Inflammatory macrophage (primary cell): Measurements from ENCODE around the gene FBLN2.
"Not testable (repeated sequence)": the region's sequence is repeated elsewhere in the genome, so short reads cannot be mapped to it uniquely, and the experiment has no call there.

Experiments used
- DNase-seq, 2 donors: peaks; one replicate each; pipeline ENCODE4 v3.0.0-alpha.2; 2020 to 2022
- total RNA-seq, 18 experiments: gene quantifications; one replicate each; lab custom pipeline; 2026; ENCODE audit warnings: mixed read lengths in 6 of 18, inconsistent platforms in 2 of 18; lab: John Stamatoyannopoulos, UW

Gene FBLN2
- 0 to 0.57 (median 0.07) reads per million in 18 experiments for total RNA-seq

GRCh38 chr3:13548696-13549622 is at the start of gene FBLN2:
Gene FBLN2, plus strand, starts transcription at chr3:13549125. Its CDS starts 21,231 bp downstream, at chr3:13570356.
- no peak for DNase-seq

DNA sequence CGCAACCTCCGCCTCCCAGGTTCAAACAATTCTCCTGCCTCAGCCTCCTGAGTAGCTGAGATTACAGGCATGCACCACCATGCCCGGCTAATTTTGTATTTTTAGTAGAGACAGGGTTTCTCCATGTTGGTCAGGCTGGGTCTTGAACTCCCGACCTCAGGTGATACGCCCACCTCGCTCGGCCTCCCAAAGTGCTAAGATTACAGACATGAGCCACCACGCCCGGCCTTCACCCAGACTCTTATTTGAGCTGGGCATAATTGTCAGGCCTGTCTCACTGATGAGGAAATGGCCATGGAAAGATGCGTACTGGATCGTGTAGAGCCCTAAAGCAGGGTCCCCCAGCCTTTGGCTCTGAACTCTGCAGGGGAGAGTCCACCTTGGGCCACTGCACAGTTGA is 49.7 kb upstream of the FBLN2 start:
- DNase-seq, result not testable (repeated sequence)

GRCh38 chr3:13500133-13500885 is 48.6 kb upstream of the FBLN2 start:
- DNase-seq, result no peak

GRCh38 chr3:13501056-13501455 is 47.9 kb upstream of the FBLN2 start:
- no peak for DNase-seq

- no peak for DNase-seq
These were observed 47.4 kb upstream of the FBLN2 start for GRCh38 chr3:13501521-13501920.

GRCh38 chr3:13501958-13502790 is 46.8 kb upstream of the FBLN2 start:
- no peak for DNase-seq

GRCh38 chr3:13502791-13503060 is 46.2 kb upstream of the FBLN2 start:
- no peak for DNase-seq

- DNase-seq, result no peak
These were observed 44.6 kb upstream of the FBLN2 start for GRCh38 chr3:13504161-13504831.

DNA sequence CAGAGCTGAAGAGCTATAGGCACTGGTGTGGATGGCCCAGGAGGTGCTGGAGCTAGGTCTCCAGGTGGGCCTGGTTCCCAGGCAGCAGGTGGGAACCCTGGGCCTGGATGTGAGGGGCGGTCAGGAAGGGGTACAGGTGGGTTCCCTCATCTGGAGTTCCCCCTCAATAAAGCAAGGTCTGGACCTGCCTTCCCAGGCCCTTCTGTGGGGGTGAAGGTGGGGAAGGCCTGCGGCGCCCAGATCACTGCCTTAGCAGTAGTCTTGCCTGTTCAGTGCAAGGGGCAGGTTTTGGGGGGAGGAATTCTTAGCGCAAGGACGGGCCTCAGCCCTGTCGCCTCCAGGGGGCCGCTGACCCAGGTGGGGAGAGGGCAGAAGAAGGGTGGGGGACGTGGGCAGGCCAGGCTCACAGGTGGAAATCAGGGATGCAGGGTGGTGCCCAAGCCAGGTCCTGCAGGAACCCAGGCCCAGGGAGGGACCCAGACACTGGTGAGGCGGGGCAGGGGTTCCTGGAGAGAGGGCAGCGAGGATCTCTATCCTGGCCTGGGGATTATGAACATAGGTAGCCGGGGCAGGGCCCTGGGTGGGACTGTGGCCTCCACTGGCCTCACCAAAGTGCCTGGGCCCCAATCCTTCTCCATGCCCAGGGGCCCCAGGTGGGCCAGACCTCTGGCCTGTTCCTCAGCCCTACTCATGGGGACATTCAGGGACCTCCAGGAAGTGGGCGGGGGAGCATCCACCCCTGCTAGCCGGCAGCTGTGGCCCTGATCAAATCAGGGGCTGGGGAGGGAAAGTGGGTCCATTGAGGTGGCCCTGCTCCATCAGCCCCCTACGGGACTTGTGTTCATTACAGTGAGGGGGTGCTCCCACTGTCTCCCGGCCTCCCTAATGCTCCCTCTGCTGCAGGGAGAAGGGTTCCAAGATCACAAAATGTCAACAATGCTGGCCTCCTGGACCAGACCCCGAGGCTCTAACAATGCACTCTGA is 43.5 kb upstream of the FBLN2 start:
- DNase-seq, result no peak

GRCh38 chr3:13506239-13506638 is 42.7 kb upstream of the FBLN2 start:
- no peak for DNase-seq

DNA sequence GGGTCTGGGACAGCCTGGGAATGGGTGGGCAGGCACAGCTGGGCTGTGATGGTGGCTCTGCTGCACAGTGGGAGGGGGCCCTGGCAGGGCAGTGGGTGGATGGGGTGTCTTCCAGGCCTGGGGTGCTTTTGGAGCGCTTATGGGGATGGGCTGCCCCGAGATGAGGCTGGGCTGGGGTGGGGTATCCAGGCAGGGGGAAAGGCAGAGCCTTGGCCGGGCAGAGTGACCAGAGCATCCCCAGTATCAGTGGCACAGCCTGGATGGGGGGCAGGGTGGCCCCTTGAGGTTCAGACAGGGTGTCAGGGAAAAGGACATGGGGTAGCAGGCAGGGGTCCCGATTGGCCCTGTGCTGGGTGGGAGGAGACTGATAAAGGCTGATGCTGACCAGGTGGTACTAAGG is 42.2 kb upstream of the FBLN2 start:
- DNase-seq, result no peak

DNA sequence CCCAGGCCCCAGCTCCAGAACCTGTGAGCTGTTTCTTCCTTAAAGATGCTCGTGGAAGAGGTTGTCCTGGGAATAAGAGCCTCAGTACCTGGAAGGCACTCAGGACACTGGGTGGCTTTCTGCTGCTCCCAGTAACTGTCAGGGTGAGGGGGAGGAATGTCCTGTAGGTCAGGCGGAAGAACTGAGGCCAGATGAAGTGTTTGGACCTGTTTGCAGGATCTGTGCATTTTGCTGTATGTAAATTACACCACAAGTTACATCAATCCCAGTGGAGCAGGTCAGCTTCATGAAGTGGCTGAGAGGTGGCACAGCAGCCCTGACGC is 41.7 kb upstream of the FBLN2 start:
- no peak for DNase-seq

- DNase-seq, result no peak
These were observed 41.2 kb upstream of the FBLN2 start for GRCh38 chr3:13507570-13508339.

DNA sequence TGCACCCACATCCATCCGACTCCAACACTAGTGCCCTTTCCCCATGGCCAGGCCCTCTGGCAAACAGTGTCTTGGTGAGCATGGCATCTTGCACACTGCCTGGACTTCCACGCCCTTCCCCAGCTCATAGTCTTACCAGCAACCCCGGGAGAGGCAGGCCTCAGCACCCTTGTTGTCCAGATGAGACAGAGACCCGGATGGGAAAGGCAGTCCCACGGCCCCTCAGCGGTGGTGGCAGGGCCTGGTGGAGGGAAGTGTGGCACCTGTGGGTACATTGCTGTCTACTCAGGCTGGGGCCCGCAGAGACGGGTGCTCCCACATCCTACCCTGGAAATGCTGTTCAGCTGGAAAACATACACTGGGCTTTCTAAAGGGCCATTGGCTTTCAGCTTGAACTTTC is 40.4 kb upstream of the FBLN2 start:
- no peak for DNase-seq

DNA sequence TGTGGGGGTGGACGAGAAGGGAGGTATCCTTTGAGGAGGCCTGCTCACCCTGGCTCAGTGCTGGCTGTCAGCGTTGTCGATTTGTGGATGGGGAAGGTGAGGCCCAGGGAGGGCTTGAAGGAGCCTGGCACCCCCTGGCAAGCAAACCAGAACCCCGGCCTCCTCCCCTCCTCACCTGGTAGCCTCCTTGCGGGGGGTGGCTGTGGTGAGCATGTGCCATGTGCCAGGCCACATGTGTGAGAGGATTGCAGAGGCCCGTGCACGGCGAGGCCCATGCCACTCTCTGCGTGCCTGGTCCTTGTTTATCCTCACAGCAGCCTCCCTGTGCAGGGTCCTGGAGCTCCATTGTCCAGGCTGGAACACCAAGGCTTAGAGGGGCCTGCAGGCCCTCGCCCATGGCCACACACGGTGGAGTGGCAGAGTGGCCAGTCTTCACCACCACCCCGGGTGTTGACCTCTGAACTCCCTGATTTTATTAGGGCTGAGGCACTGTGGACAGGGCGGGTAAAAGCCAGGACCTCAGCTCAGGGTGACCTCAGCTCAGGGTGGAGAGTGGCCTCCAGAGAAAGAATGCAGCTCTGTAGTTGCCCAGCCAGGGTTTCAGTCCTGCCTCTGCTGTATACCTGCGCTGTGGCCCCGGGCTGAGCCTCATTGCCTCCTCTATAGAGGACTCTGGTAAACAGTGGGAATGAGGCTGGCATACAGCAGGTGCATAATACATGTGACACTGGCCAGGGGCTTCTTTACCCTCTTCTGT is 39.7 kb upstream of the FBLN2 start:
- no peak for DNase-seq

- no peak for DNase-seq
These were observed 39.1 kb upstream of the FBLN2 start for GRCh38 chr3:13509816-13510192.

DNA sequence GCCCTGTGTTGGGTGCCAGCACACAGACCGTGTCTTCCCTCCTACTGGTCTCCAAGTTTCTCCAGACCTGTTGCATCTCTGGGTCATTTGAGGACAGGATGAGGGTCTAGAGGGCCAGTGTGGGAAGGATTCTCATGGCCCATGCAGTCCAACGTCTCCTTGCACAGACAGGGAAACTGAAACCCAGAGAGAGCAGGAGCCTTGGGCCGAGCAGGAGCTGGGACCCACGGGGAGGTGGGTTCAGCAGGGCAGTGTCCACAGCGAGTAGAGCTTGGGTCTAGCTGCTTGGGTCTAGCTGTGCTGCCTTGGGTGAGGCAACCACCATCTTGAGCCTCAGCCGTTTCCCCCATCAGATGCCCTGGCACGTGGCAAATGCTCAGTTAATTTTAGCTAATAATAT is 36.5 kb upstream of the FBLN2 start:
- DNase-seq, result no peak

DNA sequence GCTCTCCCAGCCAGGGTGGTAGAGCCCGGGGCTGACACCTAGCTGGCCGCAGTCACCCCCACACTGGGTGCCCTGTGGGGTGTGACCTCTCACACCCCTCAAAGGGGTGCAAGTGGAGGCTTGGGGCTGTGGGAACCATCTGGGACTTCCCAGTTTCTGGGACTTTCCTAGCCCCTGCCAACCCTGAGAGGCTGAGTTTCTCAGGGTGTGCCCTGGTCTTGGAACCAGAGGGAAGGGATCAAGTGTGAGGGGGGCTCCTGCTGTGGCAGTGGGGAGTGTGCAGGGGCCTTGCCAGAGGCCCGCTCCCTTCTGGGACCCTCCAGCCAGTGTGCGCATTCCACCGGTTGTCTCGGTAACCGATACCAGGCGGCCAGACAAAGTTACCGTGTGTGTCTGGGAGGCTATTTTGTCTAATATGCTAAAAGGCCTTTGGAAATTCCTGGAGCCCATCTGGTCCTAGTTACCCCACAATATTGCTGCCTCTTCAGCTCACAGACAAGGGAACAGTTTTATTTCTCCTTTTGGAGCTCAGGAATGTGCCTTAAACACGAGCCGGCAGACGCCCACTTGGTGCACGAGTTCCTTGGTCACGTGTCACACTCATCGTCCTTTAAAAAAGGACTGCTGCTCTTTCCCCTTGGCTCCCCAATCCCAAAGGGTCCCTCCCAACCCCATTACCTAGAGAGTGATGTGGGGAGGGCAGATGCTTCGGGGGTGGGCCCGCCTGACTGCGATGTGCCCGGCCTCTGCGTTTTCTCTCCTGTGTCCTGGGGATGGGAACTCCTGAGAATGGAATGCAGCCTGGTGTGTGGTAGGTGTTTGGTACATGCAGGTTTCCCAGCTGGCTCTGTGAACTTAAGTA is 35.6 kb upstream of the FBLN2 start:
- DNase-seq, result no peak
